ENCODE measurements around the gene FNDC3B.
A peak's percentile ranks its signal among the peaks of the same experiment; 100 is the strongest.

Gene FNDC3B

DNA sequence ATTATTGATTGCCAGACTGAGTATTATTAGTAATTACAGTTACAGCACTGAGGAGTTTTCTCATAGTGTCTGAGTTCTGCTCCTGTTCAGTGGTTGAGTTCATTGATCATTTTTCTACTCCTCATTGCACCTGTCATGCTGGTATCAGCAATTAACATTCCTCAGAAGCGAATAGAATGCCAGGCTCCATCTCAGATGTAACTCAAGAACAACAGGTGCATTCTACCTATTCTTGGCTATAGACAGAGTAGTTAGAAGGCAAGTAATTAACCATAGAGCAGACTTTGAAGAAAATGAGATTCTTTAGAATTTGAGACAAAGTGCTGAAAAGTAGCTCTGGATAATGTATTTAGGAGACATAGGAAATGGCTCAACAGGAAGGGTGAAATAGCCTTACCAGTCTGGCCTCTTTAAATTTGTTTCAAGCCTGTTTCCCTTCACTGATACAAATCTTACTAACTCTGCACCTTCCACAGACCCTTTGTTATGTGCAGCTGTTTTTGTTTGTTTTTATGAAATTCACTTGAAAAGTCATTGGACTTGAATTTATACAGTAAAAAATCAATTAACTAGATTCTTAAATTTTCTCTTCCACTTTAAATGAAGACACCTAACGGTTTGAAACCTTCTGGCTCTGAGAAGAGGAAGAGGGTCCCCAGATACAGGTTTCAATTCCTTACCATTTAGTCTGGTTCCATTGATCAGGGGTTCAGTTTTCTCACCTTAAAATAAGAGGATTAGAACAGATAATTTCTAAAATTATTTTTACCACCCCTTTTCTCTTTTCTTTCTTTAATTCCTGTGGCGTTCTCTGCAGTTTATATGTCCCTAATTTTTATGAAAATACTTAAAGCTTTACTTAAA lies 109.6 kb downstream of the FNDC3B start:
- TF ChIP-seq EP300 (IDR thresholded peaks at IDR 0.05; ENCODE audit: borderline replicate concordance) (peak; percentile 93), TAF1 (IDR thresholded peaks at IDR 0.05; ENCODE audit: low read depth) (no peak), YY1 (IDR thresholded peaks at IDR 0.05; ENCODE audit: low read depth) (peak; percentile 56; the same call in 1 of the 2 replicates), CEBPB (IDR thresholded peaks at IDR 0.05) (no peak), ZBTB7A (IDR thresholded peaks at IDR 0.05; ENCODE audit: low read depth) (no peak), NFIC (IDR thresholded peaks at IDR 0.05) (peak; percentile 77), TEAD4 (IDR thresholded peaks at IDR 0.05) (peak; percentile 99), EGR1 (IDR thresholded peaks at IDR 0.05) (no peak), TCF12 (IDR thresholded peaks at IDR 0.05; ENCODE audit: low read depth) (peak; percentile 96), RAD21 (IDR thresholded peaks at IDR 0.05; ENCODE audit: low read depth) (peak; percentile 21; the same call in 1 of the 2 replicates), FOXM1 (IDR thresholded peaks at IDR 0.05; ENCODE audit: borderline replicate concordance, low read depth) (peak; percentile 66; the same call in 1 of the 2 replicates)
- TF ChIP-seq, protein P1, sequence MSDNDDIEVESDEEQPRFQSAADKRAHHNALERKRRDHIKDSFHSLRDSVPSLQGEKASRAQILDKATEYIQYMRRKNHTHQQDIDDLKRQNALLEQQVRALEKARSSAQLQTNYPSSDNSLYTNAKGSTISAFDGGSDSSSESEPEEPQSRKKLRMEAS (IDR thresholded peaks at IDR 0.05): no peak; the same call in 1 of the 2 replicates
- TF ChIP-seq, protein P2, sequence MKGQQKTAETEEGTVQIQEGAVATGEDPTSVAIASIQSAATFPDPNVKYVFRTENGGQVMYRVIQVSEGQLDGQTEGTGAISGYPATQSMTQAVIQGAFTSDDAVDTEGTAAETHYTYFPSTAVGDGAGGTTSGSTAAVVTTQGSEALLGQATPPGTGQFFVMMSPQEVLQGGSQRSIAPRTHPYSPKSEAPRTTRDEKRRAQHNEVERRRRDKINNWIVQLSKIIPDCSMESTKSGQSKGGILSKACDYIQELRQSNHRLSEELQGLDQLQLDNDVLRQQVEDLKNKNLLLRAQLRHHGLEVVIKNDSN (IDR thresholded peaks at IDR 0.05): peak; percentile 2; the same call in 1 of the 2 replicates

DNA sequence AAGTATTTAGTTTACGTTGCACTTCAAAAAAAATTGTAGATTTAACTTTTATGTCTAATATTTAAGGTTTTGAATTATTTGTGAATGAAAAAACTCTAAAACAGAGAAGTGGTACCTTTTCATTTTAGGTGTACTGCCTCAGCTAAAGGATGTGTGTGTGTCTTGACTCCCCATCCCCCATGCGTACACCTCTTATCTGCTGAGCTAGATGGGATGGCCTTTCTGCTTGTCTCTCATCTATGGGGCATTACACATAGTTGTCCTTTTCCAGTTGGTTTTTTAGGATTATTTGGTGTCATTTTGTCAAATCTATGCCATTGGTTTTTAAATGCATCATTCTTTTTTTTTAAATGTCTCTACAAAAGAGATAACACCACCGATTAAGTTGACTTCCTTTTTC lies 110.9 kb downstream of the FNDC3B start:
- no peak for TF ChIP-seq ZBTB7A (IDR thresholded peaks at IDR 0.05; ENCODE audit: low read depth)
- TF ChIP-seq, protein P1 (IDR thresholded peaks at IDR 0.05): no peak

DNA sequence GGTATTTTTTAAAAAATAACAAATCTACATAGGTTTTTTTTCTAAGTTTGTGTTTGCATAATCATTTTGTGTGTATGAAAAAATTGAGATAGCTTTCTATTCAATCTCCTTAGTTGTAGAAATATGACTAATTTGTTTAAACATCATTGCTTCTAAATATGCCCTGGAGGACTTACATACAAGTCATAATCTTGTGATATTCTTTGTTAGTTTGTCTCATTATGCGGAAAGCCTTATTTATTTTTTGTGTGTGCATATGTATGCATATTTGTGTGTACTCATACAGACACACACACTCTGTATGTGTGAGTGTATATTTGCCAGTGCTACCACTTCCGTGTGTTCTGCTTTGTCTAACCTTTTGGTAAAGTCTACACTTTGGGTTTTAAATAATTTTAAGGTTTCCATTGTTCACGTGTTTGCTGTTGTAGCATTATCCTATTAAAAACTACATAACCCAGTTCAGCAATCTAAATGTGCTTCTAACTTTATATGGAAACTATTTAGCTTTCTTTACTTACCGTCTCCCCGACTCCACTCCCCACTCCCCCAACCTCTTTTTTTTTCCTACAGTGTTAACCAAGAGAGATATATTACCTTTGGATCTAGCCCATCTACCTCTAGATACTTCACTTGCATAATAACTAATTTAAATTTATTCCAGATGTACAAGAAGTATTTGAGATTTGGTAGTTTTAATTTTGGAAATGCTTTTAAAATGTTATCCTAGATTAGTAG lies 111.7 kb downstream of the FNDC3B start:
- no peak for TF ChIP-seq ZBTB7A (IDR thresholded peaks at IDR 0.05; ENCODE audit: low read depth)
- TF ChIP-seq NFIC (IDR thresholded peaks at IDR 0.05): no peak
- no peak for TF ChIP-seq CREB1 (IDR thresholded peaks at IDR 0.05; ENCODE audit: low read depth)
- no peak for TF ChIP-seq TCF12 (IDR thresholded peaks at IDR 0.05; ENCODE audit: low read depth)
- TF ChIP-seq TEAD4 (IDR thresholded peaks at IDR 0.05): no peak
- TF ChIP-seq RAD21 (IDR thresholded peaks at IDR 0.05; ENCODE audit: low read depth): no peak
- TF ChIP-seq, protein P1 (IDR thresholded peaks at IDR 0.05): no peak
- TF ChIP-seq EGR1 (IDR thresholded peaks at IDR 0.05): no peak
- TF ChIP-seq CEBPB (IDR thresholded peaks at IDR 0.05): no peak
- TF ChIP-seq FOXM1 (IDR thresholded peaks at IDR 0.05; ENCODE audit: borderline replicate concordance, low read depth): no peak
- TF ChIP-seq, protein P3, sequence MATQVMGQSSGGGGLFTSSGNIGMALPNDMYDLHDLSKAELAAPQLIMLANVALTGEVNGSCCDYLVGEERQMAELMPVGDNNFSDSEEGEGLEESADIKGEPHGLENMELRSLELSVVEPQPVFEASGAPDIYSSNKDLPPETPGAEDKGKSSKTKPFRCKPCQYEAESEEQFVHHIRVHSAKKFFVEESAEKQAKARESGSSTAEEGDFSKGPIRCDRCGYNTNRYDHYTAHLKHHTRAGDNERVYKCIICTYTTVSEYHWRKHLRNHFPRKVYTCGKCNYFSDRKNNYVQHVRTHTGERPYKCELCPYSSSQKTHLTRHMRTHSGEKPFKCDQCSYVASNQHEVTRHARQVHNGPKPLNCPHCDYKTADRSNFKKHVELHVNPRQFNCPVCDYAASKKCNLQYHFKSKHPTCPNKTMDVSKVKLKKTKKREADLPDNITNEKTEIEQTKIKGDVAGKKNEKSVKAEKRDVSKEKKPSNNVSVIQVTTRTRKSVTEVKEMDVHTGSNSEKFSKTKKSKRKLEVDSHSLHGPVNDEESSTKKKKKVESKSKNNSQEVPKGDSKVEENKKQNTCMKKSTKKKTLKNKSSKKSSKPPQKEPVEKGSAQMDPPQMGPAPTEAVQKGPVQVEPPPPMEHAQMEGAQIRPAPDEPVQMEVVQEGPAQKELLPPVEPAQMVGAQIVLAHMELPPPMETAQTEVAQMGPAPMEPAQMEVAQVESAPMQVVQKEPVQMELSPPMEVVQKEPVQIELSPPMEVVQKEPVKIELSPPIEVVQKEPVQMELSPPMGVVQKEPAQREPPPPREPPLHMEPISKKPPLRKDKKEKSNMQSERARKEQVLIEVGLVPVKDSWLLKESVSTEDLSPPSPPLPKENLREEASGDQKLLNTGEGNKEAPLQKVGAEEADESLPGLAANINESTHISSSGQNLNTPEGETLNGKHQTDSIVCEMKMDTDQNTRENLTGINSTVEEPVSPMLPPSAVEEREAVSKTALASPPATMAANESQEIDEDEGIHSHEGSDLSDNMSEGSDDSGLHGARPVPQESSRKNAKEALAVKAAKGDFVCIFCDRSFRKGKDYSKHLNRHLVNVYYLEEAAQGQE (IDR thresholded peaks at IDR 0.05; ENCODE audit: low read depth): no peak
- TF ChIP-seq TAF1 (IDR thresholded peaks at IDR 0.05; ENCODE audit: low read depth): no peak
- TF ChIP-seq, protein P2 (IDR thresholded peaks at IDR 0.05): no peak
- no peak for TF ChIP-seq EP300 (IDR thresholded peaks at IDR 0.05; ENCODE audit: borderline replicate concordance)
- no peak for TF ChIP-seq YY1 (IDR thresholded peaks at IDR 0.05; ENCODE audit: low read depth)

DNA sequence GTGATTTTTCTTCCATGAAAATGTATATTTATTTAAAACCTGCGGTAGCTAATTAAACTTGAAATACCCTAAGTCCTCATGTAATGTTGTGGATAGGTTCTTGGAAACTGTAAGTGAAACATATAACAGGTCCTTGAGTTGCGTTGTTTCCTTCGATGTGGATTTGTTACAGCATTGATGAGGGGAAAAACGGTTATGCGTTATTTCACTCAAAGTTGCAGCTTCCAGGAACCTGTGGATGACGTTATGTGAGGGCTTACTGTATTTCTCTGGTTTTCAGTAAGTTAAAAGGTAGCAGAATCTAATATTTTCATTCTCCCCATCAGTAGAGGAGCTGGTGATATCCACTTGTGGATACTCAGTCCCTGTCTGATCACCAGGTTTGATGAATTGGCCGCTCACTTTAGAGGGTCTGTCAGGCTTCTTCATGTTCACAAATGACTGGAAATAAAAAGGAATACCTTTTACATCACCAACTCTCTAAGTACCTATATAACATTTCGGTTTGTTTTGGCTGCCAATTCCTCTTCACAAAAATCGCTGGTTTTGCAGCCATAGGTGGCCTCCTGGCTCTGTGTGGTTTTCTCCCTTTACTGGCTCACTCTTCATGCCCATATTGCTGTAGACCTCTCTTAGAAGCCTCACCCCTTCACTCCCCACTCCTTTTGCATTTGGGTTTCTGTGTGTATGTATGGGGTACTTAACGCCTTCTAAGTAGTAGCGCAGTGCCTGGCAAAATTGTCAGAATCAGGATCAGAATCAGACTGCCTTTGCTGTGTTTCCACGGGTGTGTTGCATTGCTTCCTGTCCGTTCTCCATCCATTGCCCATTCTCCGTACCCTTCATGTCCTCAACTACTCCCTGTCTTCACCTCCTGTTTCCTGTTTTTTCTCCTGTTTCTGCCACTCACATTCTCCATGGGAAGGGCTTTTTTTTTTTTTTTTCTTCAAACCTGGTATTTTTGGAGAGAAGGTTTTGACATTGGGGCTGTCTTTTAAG lies 112.6 kb downstream of the FNDC3B start:
- TF ChIP-seq TAF1 (IDR thresholded peaks at IDR 0.05; ENCODE audit: low read depth) (no peak), ZBTB7A (IDR thresholded peaks at IDR 0.05; ENCODE audit: low read depth) (no peak), CREB1 (IDR thresholded peaks at IDR 0.05; ENCODE audit: low read depth) (no peak), YY1 (IDR thresholded peaks at IDR 0.05; ENCODE audit: low read depth) (no peak), NFIC (IDR thresholded peaks at IDR 0.05) (no peak), EP300 (IDR thresholded peaks at IDR 0.05; ENCODE audit: borderline replicate concordance) (no peak), RAD21 (IDR thresholded peaks at IDR 0.05; ENCODE audit: low read depth) (no peak), CEBPB (IDR thresholded peaks at IDR 0.05) (no peak), TEAD4 (IDR thresholded peaks at IDR 0.05) (no peak), FOXM1 (IDR thresholded peaks at IDR 0.05; ENCODE audit: borderline replicate concordance, low read depth) (no peak), EGR1 (IDR thresholded peaks at IDR 0.05) (no peak)
- TF ChIP-seq, protein P2 (IDR thresholded peaks at IDR 0.05): no peak
- TF ChIP-seq, protein P1 (IDR thresholded peaks at IDR 0.05): no peak

DNA sequence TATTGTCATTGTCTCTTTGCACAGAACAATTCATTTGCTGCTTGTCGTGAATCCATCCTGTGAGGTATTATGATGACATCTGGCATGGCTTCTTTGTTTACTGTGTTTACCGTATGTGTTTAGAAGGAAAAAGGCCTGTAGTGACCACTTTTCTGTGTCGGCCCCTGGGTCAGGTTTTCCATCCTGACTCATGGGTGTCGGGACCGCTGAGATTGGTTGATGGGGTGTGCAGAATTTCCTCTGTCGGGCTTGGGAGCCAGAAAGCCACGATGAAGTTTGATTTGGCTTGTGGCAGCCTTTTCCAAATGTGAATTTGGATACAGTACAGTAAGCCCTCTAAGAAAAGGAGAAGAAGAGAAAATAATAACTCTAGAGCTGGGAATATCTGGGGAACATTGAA lies 113.5 kb downstream of the FNDC3B start:
- TF ChIP-seq, protein P3 (IDR thresholded peaks at IDR 0.05; ENCODE audit: low read depth): no peak
- TF ChIP-seq TEAD4 (IDR thresholded peaks at IDR 0.05) (no peak), CEBPB (IDR thresholded peaks at IDR 0.05) (no peak), NFIC (IDR thresholded peaks at IDR 0.05) (no peak), ZBTB7A (IDR thresholded peaks at IDR 0.05; ENCODE audit: low read depth) (no peak), YY1 (IDR thresholded peaks at IDR 0.05; ENCODE audit: low read depth) (no peak)
- TF ChIP-seq, protein P2 (IDR thresholded peaks at IDR 0.05): no peak

Measured in Ishikawa (cell line).